Measurements from ENCODE around the gene CPNE2. TPM values are rescaled to one million over a fixed set of nuclear protein-coding genes. Genes with fewer than 3 reads are reported as not detected.
A peak's percentile ranks its signal among the peaks of the same experiment; 100 is the strongest.

CPNE2 gene
- total RNA-seq, 1 experiment from 2014 or later: 43.4 TPM

GRCh38 chr16:57106767-57107166 lies 14.4 kb downstream of the CPNE2 start:
- TF ChIP-seq TCF7L2 (IDR thresholded peaks at IDR 0.05; ENCODE audit: low read depth, low read length) (no peak), POLR2AphosphoS5 (IDR thresholded peaks at IDR 0.05; ENCODE audit: low read depth, low read length) (no peak), SIN3A (IDR thresholded peaks at IDR 0.05; ENCODE audit: borderline replicate concordance, insufficient read depth, low read depth, low read length) (no peak)
- TF ChIP-seq, protein P1, sequence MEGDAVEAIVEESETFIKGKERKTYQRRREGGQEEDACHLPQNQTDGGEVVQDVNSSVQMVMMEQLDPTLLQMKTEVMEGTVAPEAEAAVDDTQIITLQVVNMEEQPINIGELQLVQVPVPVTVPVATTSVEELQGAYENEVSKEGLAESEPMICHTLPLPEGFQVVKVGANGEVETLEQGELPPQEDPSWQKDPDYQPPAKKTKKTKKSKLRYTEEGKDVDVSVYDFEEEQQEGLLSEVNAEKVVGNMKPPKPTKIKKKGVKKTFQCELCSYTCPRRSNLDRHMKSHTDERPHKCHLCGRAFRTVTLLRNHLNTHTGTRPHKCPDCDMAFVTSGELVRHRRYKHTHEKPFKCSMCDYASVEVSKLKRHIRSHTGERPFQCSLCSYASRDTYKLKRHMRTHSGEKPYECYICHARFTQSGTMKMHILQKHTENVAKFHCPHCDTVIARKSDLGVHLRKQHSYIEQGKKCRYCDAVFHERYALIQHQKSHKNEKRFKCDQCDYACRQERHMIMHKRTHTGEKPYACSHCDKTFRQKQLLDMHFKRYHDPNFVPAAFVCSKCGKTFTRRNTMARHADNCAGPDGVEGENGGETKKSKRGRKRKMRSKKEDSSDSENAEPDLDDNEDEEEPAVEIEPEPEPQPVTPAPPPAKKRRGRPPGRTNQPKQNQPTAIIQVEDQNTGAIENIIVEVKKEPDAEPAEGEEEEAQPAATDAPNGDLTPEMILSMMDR (IDR thresholded peaks at IDR 0.05): no peak
- TF ChIP-seq, protein P2, sequence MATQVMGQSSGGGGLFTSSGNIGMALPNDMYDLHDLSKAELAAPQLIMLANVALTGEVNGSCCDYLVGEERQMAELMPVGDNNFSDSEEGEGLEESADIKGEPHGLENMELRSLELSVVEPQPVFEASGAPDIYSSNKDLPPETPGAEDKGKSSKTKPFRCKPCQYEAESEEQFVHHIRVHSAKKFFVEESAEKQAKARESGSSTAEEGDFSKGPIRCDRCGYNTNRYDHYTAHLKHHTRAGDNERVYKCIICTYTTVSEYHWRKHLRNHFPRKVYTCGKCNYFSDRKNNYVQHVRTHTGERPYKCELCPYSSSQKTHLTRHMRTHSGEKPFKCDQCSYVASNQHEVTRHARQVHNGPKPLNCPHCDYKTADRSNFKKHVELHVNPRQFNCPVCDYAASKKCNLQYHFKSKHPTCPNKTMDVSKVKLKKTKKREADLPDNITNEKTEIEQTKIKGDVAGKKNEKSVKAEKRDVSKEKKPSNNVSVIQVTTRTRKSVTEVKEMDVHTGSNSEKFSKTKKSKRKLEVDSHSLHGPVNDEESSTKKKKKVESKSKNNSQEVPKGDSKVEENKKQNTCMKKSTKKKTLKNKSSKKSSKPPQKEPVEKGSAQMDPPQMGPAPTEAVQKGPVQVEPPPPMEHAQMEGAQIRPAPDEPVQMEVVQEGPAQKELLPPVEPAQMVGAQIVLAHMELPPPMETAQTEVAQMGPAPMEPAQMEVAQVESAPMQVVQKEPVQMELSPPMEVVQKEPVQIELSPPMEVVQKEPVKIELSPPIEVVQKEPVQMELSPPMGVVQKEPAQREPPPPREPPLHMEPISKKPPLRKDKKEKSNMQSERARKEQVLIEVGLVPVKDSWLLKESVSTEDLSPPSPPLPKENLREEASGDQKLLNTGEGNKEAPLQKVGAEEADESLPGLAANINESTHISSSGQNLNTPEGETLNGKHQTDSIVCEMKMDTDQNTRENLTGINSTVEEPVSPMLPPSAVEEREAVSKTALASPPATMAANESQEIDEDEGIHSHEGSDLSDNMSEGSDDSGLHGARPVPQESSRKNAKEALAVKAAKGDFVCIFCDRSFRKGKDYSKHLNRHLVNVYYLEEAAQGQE (IDR thresholded peaks at IDR 0.05; ENCODE audit: insufficient read depth in 1 of 2, low read depth in 2 of 2, low read length in 1 of 2): no peak
- no TSS peak for BruUV-seq (replicated peaks)
- ATAC-seq: peak; percentile 66
- no peak overlapping the region for H3K4me3 ChIP-seq (ENCODE audit: low read depth in 2 of 2, low read length in 2 of 2)
- in situ Hi-C loops (cut with HindIII; ENCODE audit: low pct_unique_long_range_greater_than_20kb, low sequenced_read_pairs) (no loop called here), intact Hi-C loops (cut with micrococcal nuclease; ENCODE audit: unreplicated experiment) (no loop called here)
- DNase-seq (ENCODE audit: low read depth, low spot score): no peak
- no peaks in the 10 kb centered on the region for H3K36me3 ChIP-seq (ENCODE audit: control insufficient read depth, insufficient read depth, low read length)
- ChIA-PET POLR2A (no interaction called here), CTCF (no interaction called here)
- H3K9me3 ChIP-seq (ENCODE audit: control insufficient read depth, insufficient read depth, low read depth, low read length): no peaks in the 10 kb centered on the region
- H3K27me3 ChIP-seq (ENCODE audit: control insufficient read depth, insufficient read depth, low read length): no peaks in the 10 kb centered on the region
- peaks cover 22% of the 10 kb centered on the region for H3K4me1 ChIP-seq (ENCODE audit: control insufficient read depth, insufficient read depth, low read length)
- no peak overlapping the region for H3K27ac ChIP-seq (ENCODE audit: low read length)

DNA sequence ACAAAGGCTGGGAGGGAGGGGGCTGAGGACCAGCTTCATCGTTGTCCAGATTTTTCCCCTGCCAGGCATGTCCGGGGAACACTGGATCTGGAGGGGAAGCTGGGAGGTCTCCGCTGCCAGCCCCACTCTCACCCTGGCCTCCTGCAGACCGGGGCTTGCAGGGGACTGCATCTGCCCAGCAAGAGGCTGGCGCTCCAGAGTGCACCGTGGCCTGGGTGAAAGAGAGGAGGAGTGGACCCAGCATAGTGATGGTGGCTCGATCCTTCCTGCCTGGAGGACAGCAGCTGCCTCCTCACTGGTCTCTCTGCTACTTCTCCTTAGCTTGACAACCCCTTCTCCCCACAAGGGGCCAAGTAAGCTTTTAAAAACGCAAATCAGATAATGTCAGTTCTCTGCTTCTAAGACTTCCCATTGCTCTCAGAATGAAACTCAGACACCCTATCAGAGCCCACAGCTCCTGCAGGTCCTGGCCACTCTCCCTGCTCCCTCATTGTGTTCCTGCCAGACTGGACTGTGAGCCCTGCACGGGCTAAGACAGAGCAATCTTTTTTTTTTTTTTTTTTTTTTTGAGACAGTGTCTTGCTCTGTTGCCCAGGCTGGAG lies 15.0 kb downstream of the CPNE2 start:
- POLR2A ChIA-PET: no interaction called here
- CTCF ChIA-PET: no interaction called here

More for the DNA sequence above, 15.0 kb downstream of the CPNE2 start:
- H3K9me3 ChIP-seq (ENCODE audit: control insufficient read depth, insufficient read depth, low read depth, low read length): no peaks in the 10 kb centered on the region
- H3K27ac ChIP-seq (ENCODE audit: low read length): no peak overlapping the region
- no peaks in the 10 kb centered on the region for H3K27me3 ChIP-seq (ENCODE audit: control insufficient read depth, insufficient read depth, low read length)
- DNase-seq (ENCODE audit: low read depth, low spot score) (no peak), ATAC-seq (no peak)
- BruUV-seq (replicated peaks): no TSS peak
- in situ Hi-C loops (cut with HindIII; ENCODE audit: low pct_unique_long_range_greater_than_20kb, low sequenced_read_pairs) (no loop called here), intact Hi-C loops (cut with micrococcal nuclease; ENCODE audit: unreplicated experiment) (no loop called here)
- no peaks in the 10 kb centered on the region for H3K36me3 ChIP-seq (ENCODE audit: control insufficient read depth, insufficient read depth, low read length)
- peaks cover 22% of the 10 kb centered on the region for H3K4me1 ChIP-seq (ENCODE audit: control insufficient read depth, insufficient read depth, low read length)
- H3K4me3 ChIP-seq (ENCODE audit: low read depth in 2 of 2, low read length in 2 of 2): no peak overlapping the region
- TF ChIP-seq SIN3A (IDR thresholded peaks at IDR 0.05; ENCODE audit: borderline replicate concordance, insufficient read depth, low read depth, low read length) (no peak), TCF7L2 (IDR thresholded peaks at IDR 0.05; ENCODE audit: low read depth, low read length) (no peak), POLR2AphosphoS5 (IDR thresholded peaks at IDR 0.05; ENCODE audit: low read depth, low read length) (no peak)
- TF ChIP-seq, protein P1 (IDR thresholded peaks at IDR 0.05): no peak
- TF ChIP-seq, protein P2 (IDR thresholded peaks at IDR 0.05; ENCODE audit: insufficient read depth in 1 of 2, low read depth in 2 of 2, low read length in 1 of 2): no peak
